ENCODE measurements around the gene CBX4. TPM values are rescaled to one million over a fixed set of nuclear protein-coding genes. Genes with fewer than 3 reads are reported as not detected.

CBX4 gene
- total RNA-seq, 1 donor: 8.3 TPM

- DNase-seq (ENCODE audit: low read depth): no peak
- no peak for TF ChIP-seq CTCF (IDR thresholded peaks at IDR 0.05; ENCODE audit: insufficient read depth, low read length)
- no peak overlapping the region for H3K4me3 ChIP-seq (ENCODE audit: low read depth, low read length)
Observed at GRCh38 chr17:79802736-79803420, 36.4 kb downstream of the CBX4 start.

- no peak for TF ChIP-seq CTCF (IDR thresholded peaks at IDR 0.05; ENCODE audit: insufficient read depth, low read length)
- DNase-seq (ENCODE audit: low read depth): no peak
- H3K4me3 ChIP-seq (ENCODE audit: low read depth, low read length): no peak overlapping the region
Observed at GRCh38 chr17:79802039-79802735, 37.1 kb downstream of the CBX4 start.

GRCh38 chr17:79801156-79802038 is 37.8 kb downstream of the CBX4 start:
- TF ChIP-seq CTCF (IDR thresholded peaks at IDR 0.05; ENCODE audit: insufficient read depth, low read length): no peak
- no peak overlapping the region for H3K4me3 ChIP-seq (ENCODE audit: low read depth, low read length)
- DNase-seq (ENCODE audit: low read depth): no peak

- H3K4me3 ChIP-seq (ENCODE audit: low read depth, low read length): no peak overlapping the region
- no peak for TF ChIP-seq CTCF (IDR thresholded peaks at IDR 0.05; ENCODE audit: insufficient read depth, low read length)
- peak; percentile 45 for DNase-seq (ENCODE audit: low read depth)
Observed at GRCh38 chr17:79800325-79801155, 38.7 kb downstream of the CBX4 start.

- TF ChIP-seq CTCF (IDR thresholded peaks at IDR 0.05; ENCODE audit: insufficient read depth, low read length): no peak
- no peak overlapping the region for H3K4me3 ChIP-seq (ENCODE audit: low read depth, low read length)
- no peak for DNase-seq (ENCODE audit: low read depth)
Observed at GRCh38 chr17:79799538-79800324, 39.5 kb downstream of the CBX4 start.

All from fibroblast of the aortic adventitia (primary cell).